Neural cell (in vitro differentiated cells): ENCODE results near the gene UBE2V1. TPM values are rescaled to one million over a fixed set of nuclear protein-coding genes. Genes with fewer than 3 reads are reported as not detected.
"Not testable (repeated sequence)": the region's sequence is repeated elsewhere in the genome, so short reads cannot be mapped to it uniquely, and the experiment has no call there.

Source experiments
- H2AFZ ChIP-seq: fragments of 200-600, 300-800 bp; sonication (generic), shearing (Covaris generic); 2 replicates; pipeline ENCODE4 v1.6.0; 2014; ENCODE audit warnings: low read depth, mild to moderate bottlenecking, antibody characterized with exemption, low read length, moderate library complexity
- H3F3A ChIP-seq: fragments of 200-600 bp; shearing (Covaris generic); 2 replicates; pipeline ENCODE4 v1.6.1; 2016; ENCODE audit warnings: mild to moderate bottlenecking, moderate library complexity, mixed read lengths, antibody characterized with exemption, low read length; ENCODE audit not compliant: insufficient read depth, poor library complexity, severe bottlenecking
- H3K27ac ChIP-seq: fragments of 200-600, 300-800 bp; sonication (generic), shearing (Covaris generic); 2 replicates; pipeline ENCODE4 v1.5.1; 2014; ENCODE audit warnings: mild to moderate bottlenecking, low read length, moderate library complexity
- H3K27me3 ChIP-seq: fragments of 300-800, 200-600 bp; sonication (generic), shearing (Covaris generic); 2 replicates; pipeline ENCODE4 v1.6.0; 2014; ENCODE audit warnings: mild to moderate bottlenecking, low read depth, low read length, moderate library complexity; ENCODE audit not compliant: insufficient read depth
- H3K36me3 ChIP-seq: fragments of 300-800, 200-600 bp; sonication (generic), shearing (Covaris generic); 2 replicates; pipeline ENCODE4 v1.5.1; 2014; ENCODE audit warnings: mild to moderate bottlenecking, antibody characterized with exemption, low read length, moderate library complexity; ENCODE audit not compliant: insufficient read depth
- H3K4me2 ChIP-seq: fragments of 300-800, 200-600 bp; sonication (generic), shearing (Covaris generic); 2 replicates; pipeline ENCODE4 v1.6.0; 2014; ENCODE audit warnings: mild to moderate bottlenecking, low read length
- H3K4me3 ChIP-seq: fragments of 300-800, 200-600 bp; sonication (generic), shearing (Covaris generic); 2 replicates; pipeline ENCODE4 v1.5.1; 2014; ENCODE audit warnings: mild to moderate bottlenecking, low read length, moderate library complexity
- H3K79me2 ChIP-seq: fragments of 200-600 bp; shearing (Covaris generic); replicated peaks from 2 replicates; pipeline ENCODE4 v1.6.0; 2014; ENCODE audit warnings: mild to moderate bottlenecking, low read length, moderate library complexity; ENCODE audit not compliant: insufficient read depth
- H3K9ac ChIP-seq: fragments of 300-800, 200-600 bp; sonication (generic), shearing (Covaris generic); 2 replicates; pipeline ENCODE4 v1.6.1; 2016; ENCODE audit warnings: mild to moderate bottlenecking, low read length, mixed read lengths
- H3K9me2 ChIP-seq: fragments of 200-600 bp; shearing (Covaris generic); 2 replicates; pipeline ENCODE4 v1.6.1; 2016; ENCODE audit warnings: mild to moderate bottlenecking, low read length, mixed read lengths; ENCODE audit not compliant: insufficient read depth
- H3K9me3 ChIP-seq: fragments of 200-600, 300-800 bp; sonication (generic), shearing (Covaris generic); 2 replicates; pipeline ENCODE4 v1.6.1; 2016; ENCODE audit warnings: mild to moderate bottlenecking, mixed run types, low read length, moderate library complexity, mixed read lengths
- H4K20me1 ChIP-seq: fragments of 200-600 bp; shearing (Covaris generic); 2 replicates; pipeline ENCODE4 v1.6.1; 2016; ENCODE audit warnings: mild to moderate bottlenecking, mixed run types; ENCODE audit not compliant: insufficient read depth
- EP300 ChIP-seq: fragments of 450-650 bp; conservative IDR thresholded peaks from 2 replicates; pipeline ENCODE4 v1.6.1; 2014; ENCODE audit warnings: antibody characterized with exemption, mild to moderate bottlenecking, moderate library complexity; ENCODE audit not compliant: poor library complexity, severe bottlenecking
- EZH2 ChIP-seq: fragments of 200-600, 300-800 bp; shearing (Covaris generic), sonication (generic); IDR thresholded peaks from 2 replicates; pipeline ENCODE4 v1.6.1; 2014; ENCODE audit warnings: antibody characterized with exemption, low read length, borderline replicate concordance, mild to moderate bottlenecking; ENCODE audit not compliant: insufficient read depth, poor library complexity, severe bottlenecking
- MXI1 ChIP-seq: fragments of 450-650 bp; conservative IDR thresholded peaks from 2 replicates; pipeline ENCODE4 v1.6.1; 2014; ENCODE audit warnings: antibody characterized with exemption, mild to moderate bottlenecking; ENCODE audit not compliant: poor library complexity, severe bottlenecking
- POLR2AphosphoS5 ChIP-seq: IDR thresholded peaks from 2 replicates; pipeline ENCODE4 v1.6.1; 2012
- RAD21 ChIP-seq: fragments of 450-650 bp; conservative IDR thresholded peaks from 2 replicates; pipeline ENCODE4 v1.6.1; 2014; ENCODE audit warnings: antibody characterized with exemption, mild to moderate bottlenecking, moderate library complexity
- SMC3 ChIP-seq: fragments of 450-650 bp; conservative IDR thresholded peaks from 2 replicates; pipeline ENCODE4 v1.6.1; 2014; ENCODE audit warnings: antibody characterized with exemption, mild to moderate bottlenecking, moderate library complexity; ENCODE audit not compliant: poor library complexity
- TAF1 ChIP-seq: IDR thresholded peaks from 2 replicates; pipeline ENCODE4 v1.6.1; 2012; ENCODE audit warnings: low read depth
- polyA plus RNA-seq: library from polyadenylated mRNA; depleted of rRNA; stranded (reverse); fragments of >200 nt; gene quantifications from 2 replicates; pipeline ENCODE4 v1.2.3, GENCODE V29; 2014
- TF ChIP-seq, protein P1 (sequence below): fragments of 450-650 bp; IDR thresholded peaks from 2 replicates; pipeline ENCODE4 v1.5.1; 2014; ENCODE audit warnings: antibody characterized with exemption, mild to moderate bottlenecking, moderate library complexity; ENCODE audit not compliant: poor library complexity, severe bottlenecking
- TF ChIP-seq, protein P2 (sequence below): IDR thresholded peaks from 2 replicates; pipeline ENCODE4 v1.6.1; 2012; ENCODE audit warnings: borderline replicate concordance

UBE2V1 gene
- polyA plus RNA-seq, 1 donor from 2014 or later: 34.4 TPM

DNA sequence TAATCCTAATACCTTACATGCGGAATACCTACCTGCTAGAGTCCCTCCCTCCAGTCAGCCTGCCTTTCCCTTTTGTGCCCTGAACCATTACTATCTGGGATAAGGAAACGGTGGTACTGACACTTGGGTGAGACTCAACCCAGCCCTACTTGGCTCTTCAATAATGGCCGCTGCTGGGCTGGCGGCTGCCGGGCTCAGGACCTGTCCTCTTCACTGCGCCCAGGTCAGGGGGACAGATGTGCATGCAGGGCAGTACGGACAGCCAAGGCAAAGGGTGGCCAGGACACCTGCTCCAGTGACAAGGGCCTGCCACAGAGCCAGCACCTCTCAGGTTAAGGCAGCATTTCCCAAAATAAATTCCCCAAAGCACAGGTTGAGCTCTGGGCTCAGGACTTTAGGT lies 29.9 kb downstream of the UBE2V1 start:
- H3K4me2 ChIP-seq: no peak overlapping the region
- no peaks in the 10 kb centered on the region for H3K79me2 ChIP-seq
- no peaks in the 10 kb centered on the region for H3K36me3 ChIP-seq
- H3K9me2 ChIP-seq: no peaks in the 10 kb centered on the region
- no peak overlapping the region for H3K9ac ChIP-seq
- H3K27me3 ChIP-seq: no peaks in the 10 kb centered on the region
- H3F3A ChIP-seq: no peaks in the 10 kb centered on the region
- no peak overlapping the region for H3K4me3 ChIP-seq
- H3K9me3 ChIP-seq: no peaks in the 10 kb centered on the region
- H2AFZ ChIP-seq: no peak overlapping the region
- no peaks in the 10 kb centered on the region for H4K20me1 ChIP-seq
- TF ChIP-seq POLR2AphosphoS5: no peak
- no peak for TF ChIP-seq EZH2
- TF ChIP-seq SMC3: no peak
- no peak for TF ChIP-seq MXI1
- TF ChIP-seq, protein P1, sequence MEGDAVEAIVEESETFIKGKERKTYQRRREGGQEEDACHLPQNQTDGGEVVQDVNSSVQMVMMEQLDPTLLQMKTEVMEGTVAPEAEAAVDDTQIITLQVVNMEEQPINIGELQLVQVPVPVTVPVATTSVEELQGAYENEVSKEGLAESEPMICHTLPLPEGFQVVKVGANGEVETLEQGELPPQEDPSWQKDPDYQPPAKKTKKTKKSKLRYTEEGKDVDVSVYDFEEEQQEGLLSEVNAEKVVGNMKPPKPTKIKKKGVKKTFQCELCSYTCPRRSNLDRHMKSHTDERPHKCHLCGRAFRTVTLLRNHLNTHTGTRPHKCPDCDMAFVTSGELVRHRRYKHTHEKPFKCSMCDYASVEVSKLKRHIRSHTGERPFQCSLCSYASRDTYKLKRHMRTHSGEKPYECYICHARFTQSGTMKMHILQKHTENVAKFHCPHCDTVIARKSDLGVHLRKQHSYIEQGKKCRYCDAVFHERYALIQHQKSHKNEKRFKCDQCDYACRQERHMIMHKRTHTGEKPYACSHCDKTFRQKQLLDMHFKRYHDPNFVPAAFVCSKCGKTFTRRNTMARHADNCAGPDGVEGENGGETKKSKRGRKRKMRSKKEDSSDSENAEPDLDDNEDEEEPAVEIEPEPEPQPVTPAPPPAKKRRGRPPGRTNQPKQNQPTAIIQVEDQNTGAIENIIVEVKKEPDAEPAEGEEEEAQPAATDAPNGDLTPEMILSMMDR: no peak
- no peak overlapping the region for H3K27ac ChIP-seq

DNA sequence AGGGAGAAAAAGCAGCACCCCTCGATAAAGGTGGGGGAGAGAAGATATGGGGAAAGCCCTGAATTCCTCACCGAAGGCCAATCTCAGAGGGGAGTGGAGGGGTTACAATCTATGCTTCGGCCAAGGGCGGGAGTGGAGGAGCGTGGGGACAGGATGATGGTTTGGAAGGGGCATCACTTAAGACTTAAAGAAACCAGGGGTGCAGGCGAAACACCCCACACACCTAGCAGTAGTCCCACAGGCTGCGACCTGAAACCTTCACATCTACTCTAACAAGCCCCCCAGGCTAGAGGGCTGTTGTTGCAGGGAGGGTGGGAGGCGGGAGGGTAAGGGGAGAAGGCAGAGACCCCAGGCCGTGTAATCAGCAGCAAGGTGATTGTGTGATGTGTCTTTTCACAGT lies 30.9 kb downstream of the UBE2V1 start:
- not testable (repeated sequence) for H4K20me1 ChIP-seq, H3K79me2 ChIP-seq, H3K36me3 ChIP-seq, H2AFZ ChIP-seq, H3K9ac ChIP-seq, H3K27me3 ChIP-seq, H3K4me2 ChIP-seq, H3K9me2 ChIP-seq, H3K27ac ChIP-seq, H3F3A ChIP-seq, H3K4me3 ChIP-seq, H3K9me3 ChIP-seq

DNA sequence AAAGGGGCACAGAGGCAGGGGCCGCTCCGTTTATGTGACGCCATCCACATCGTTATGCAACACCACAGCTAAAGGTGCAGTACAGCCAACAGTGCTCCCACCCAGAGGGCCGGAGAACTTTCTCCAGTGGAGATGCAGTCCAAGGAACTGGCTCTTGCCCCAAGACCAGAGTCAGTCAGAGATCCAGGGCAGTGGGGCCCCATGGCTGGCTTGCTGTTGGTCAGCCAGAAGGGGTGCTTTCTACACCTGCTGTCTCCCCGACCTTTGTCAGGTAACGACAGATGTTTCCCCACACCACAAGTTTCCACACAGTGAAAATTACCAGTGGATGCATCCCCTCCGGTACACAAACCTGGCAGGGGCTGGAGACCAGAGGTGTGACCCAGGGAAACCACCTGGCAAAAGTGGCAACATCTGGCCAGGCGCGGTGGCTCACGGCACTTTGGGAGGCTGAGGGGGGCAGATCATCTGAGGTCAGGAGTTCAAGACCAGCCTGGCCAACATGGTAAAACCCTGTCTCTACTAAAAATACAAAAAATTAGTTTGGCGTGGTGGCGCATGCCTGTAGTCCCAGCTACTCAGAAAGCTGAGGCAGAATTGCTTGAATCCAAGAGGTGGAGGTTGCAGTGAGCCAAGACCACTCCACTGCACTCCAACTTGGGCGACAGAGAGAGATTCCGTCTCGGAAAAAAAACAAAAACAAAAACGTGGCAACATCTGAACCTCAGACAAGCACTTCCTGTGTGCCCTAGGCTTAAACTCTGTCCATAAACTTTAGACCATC lies 34.9 kb downstream of the UBE2V1 start:
- no peak for TF ChIP-seq EP300
- no peak for TF ChIP-seq POLR2AphosphoS5
- no peak for TF ChIP-seq MXI1
- TF ChIP-seq, protein P2, sequence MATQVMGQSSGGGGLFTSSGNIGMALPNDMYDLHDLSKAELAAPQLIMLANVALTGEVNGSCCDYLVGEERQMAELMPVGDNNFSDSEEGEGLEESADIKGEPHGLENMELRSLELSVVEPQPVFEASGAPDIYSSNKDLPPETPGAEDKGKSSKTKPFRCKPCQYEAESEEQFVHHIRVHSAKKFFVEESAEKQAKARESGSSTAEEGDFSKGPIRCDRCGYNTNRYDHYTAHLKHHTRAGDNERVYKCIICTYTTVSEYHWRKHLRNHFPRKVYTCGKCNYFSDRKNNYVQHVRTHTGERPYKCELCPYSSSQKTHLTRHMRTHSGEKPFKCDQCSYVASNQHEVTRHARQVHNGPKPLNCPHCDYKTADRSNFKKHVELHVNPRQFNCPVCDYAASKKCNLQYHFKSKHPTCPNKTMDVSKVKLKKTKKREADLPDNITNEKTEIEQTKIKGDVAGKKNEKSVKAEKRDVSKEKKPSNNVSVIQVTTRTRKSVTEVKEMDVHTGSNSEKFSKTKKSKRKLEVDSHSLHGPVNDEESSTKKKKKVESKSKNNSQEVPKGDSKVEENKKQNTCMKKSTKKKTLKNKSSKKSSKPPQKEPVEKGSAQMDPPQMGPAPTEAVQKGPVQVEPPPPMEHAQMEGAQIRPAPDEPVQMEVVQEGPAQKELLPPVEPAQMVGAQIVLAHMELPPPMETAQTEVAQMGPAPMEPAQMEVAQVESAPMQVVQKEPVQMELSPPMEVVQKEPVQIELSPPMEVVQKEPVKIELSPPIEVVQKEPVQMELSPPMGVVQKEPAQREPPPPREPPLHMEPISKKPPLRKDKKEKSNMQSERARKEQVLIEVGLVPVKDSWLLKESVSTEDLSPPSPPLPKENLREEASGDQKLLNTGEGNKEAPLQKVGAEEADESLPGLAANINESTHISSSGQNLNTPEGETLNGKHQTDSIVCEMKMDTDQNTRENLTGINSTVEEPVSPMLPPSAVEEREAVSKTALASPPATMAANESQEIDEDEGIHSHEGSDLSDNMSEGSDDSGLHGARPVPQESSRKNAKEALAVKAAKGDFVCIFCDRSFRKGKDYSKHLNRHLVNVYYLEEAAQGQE: no peak
- TF ChIP-seq, protein P1: no peak
- no peak for TF ChIP-seq SMC3
- no peak for TF ChIP-seq TAF1
- no peak for TF ChIP-seq RAD21
- no peak for TF ChIP-seq EZH2
- no peak overlapping the region for H3K4me2 ChIP-seq
- H3K4me3 ChIP-seq: no peak overlapping the region
- H3K9ac ChIP-seq: no peak overlapping the region
- no peaks in the 10 kb centered on the region for H3K9me2 ChIP-seq
- H4K20me1 ChIP-seq: no peaks in the 10 kb centered on the region
- H3K36me3 ChIP-seq: no peaks in the 10 kb centered on the region
- no peaks in the 10 kb centered on the region for H3F3A ChIP-seq
- no peaks in the 10 kb centered on the region for H3K27me3 ChIP-seq
- no peaks in the 10 kb centered on the region for H3K79me2 ChIP-seq
- no peaks in the 10 kb centered on the region for H3K9me3 ChIP-seq
- H2AFZ ChIP-seq: no peak overlapping the region
- H3K27ac ChIP-seq: no peak overlapping the region
